GM15510 (cell line): ENCODE data around the gene NWD2.

ENCODE experiments used
- POLR2A ChIP-seq: IDR thresholded peaks from 3 replicates; pipeline ENCODE4 v1.6.1; 2011; ENCODE audit warnings: borderline replicate concordance; ENCODE audit not compliant: insufficient read length; ENCODE audit errors: extremely low read depth

The NWD2 gene

GRCh38 chr4:37439809-37440474, 195.4 kb downstream of the NWD2 start:
- TF ChIP-seq POLR2A, result no peak

- no peak for TF ChIP-seq POLR2A
Observed at GRCh38 chr4:37440501-37440900, 196.0 kb downstream of the NWD2 start.

- TF ChIP-seq POLR2A, result no peak
Observed at GRCh38 chr4:37441231-37442061, 196.9 kb downstream of the NWD2 start.

GRCh38 chr4:37442062-37442323, 197.4 kb downstream of the NWD2 start:
- no peak for TF ChIP-seq POLR2A

GRCh38 chr4:37443137-37443536, 198.6 kb downstream of the NWD2 start:
- TF ChIP-seq POLR2A, result no peak

- TF ChIP-seq POLR2A, result no peak
Observed at GRCh38 chr4:37445023-37445422, 200.5 kb downstream of the NWD2 start.

- no peak for TF ChIP-seq POLR2A
Observed at GRCh38 chr4:37446016-37446415, 201.5 kb downstream of the NWD2 start.

GRCh38 chr4:37447886-37448285, 203.3 kb downstream of the NWD2 start:
- no peak for TF ChIP-seq POLR2A

GRCh38 chr4:37450309-37450708, 205.8 kb downstream of the NWD2 start:
- no peak for TF ChIP-seq POLR2A

GRCh38 chr4:37450911-37451310, 206.4 kb downstream of the NWD2 start:
- no peak for TF ChIP-seq POLR2A

- no peak for TF ChIP-seq POLR2A
Observed at GRCh38 chr4:37451656-37452055, 207.1 kb downstream of the NWD2 start.

GRCh38 chr4:37452952-37453280, 208.4 kb downstream of the NWD2 start:
- TF ChIP-seq POLR2A, result no peak

GRCh38 chr4:37453281-37453998, 208.9 kb downstream of the NWD2 start:
- TF ChIP-seq POLR2A, result no peak

GRCh38 chr4:37453999-37454800, 209.7 kb downstream of the NWD2 start:
- no peak for TF ChIP-seq POLR2A
